ENCODE data around the gene ATP5ME. TPM values are rescaled to one million over a fixed set of nuclear protein-coding genes. Genes with fewer than 3 reads are reported as not detected.
"Not testable (repeated sequence)": the region's sequence is repeated elsewhere in the genome, so short reads cannot be mapped to it uniquely, and the experiment has no call there.

ATP5ME gene
- total RNA-seq, 6 experiments from 2014 or later = 181 to 374 (median 290) TPM

DNA sequence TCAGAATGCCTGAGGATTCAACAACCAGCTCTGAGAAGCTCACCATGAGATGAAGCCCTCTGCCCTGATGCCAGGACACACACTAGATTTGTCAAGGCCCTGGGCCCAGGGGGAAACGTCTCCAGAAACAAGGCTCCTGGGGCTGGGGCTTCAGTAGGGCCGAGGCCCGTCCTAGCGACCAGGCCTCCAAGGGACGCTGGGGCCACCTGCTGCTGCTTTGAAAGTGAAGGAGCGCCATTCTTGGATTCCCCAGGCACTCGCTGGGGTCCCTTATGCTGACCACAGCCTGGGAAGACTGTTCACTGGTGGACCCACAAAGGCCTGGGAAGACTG is 24.8 kb downstream of the ATP5ME start:
- no peak overlapping the region for H3K4me3 Mint-ChIP-seq
- TF ChIP-seq CTCF (IDR thresholded peaks at IDR 0.05) = no peak
- no peak overlapping the region for H3K27ac Mint-ChIP-seq
- H3K36me3 Mint-ChIP-seq (ENCODE audit: low read depth) = peaks cover 4% of the 10 kb centered on the region; the same call in 1 of the 2 replicates
- H3K27me3 Mint-ChIP-seq (ENCODE audit: insufficient read depth) = peaks cover 1% of the 10 kb centered on the region
- H3K9me3 Mint-ChIP-seq = peaks cover 32% of the 10 kb centered on the region
- DNase-seq = no peak
- no peaks in the 10 kb centered on the region for H3K4me1 Mint-ChIP-seq (ENCODE audit: low read depth)

DNA sequence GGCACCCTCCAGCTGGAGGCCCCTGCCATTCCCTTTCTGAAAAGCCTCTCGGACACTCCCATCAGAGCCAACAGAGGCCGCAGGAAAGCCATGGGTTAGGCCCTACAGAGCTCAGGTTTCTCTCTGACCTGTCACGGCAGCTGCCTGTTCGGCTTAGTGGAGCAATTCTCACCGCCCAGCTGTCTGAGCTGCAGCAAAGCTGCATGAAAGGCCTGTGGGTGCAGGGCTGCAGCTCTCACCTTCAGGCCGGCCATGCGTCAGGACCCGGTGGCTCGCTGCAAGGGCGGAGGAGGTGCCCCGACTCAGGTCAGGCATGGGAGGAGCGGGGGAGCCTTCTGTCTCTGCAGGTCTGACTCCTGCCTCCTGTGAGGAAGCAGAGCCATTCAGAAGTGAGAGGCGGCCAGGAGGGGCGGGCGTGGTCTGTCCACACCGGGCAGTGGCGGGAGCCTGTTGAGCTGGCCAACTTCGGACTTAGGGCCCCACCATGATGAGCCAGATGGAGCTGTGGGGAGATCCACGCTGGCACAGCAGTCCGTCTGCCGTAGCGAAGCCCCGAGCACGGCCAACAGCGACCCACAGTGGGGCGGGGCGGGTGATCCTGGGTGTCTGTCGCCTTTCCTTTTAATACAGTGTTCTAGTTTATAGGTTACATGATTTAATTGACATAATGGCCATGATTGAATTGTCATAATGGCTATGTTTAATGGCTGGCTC is 25.3 kb downstream of the ATP5ME start:
- DNase-seq = no peak
- Mint-ChIP-seq H3K9me3 (peaks cover 28% of the 10 kb centered on the region), H3K36me3 (ENCODE audit: low read depth) (peaks cover 4% of the 10 kb centered on the region; the same call in 1 of the 2 replicates), H3K27ac (no peak overlapping the region), H3K4me1 (ENCODE audit: low read depth) (no peaks in the 10 kb centered on the region), H3K4me3 (no peak overlapping the region), H3K27me3 (ENCODE audit: insufficient read depth) (peaks cover 1% of the 10 kb centered on the region)
- TF ChIP-seq CTCF (IDR thresholded peaks at IDR 0.05) = no peak

GRCh38 chr4:647481-647880 is 26.6 kb downstream of the ATP5ME start:
- Mint-ChIP-seq H3K4me3 (no peak overlapping the region), H3K4me1 (ENCODE audit: low read depth) (no peaks in the 10 kb centered on the region), H3K27ac (no peak overlapping the region), H3K27me3 (ENCODE audit: insufficient read depth) (peaks cover 1% of the 10 kb centered on the region), H3K36me3 (ENCODE audit: low read depth) (no peaks in the 10 kb centered on the region), H3K9me3 (peaks cover 31% of the 10 kb centered on the region)
- no peak for TF ChIP-seq CTCF (IDR thresholded peaks at IDR 0.05)
- no peak for DNase-seq

DNA sequence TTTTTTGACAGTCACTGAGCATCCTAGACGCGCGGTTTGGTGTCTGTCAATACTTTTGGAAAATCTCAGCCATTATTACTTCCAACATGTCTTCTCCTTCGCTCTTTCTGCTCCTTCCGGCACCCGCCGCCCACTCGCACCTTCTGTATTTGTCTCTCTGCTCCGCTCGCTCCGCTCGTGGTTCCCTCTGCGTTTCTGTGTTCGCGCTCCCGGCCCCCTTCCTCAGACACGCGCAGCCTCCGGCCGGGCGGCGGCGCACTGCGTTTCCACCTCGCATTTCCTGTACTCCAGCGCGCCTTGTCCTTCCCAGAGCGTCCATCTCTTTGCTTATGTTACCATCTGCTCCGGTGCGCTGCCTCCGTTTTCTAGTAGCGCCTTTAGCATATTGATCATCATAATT is 27.6 kb downstream of the ATP5ME start:
- no peaks in the 10 kb centered on the region for H3K36me3 Mint-ChIP-seq (ENCODE audit: low read depth)
- H3K4me3 Mint-ChIP-seq = no peak overlapping the region
- H3K4me1 Mint-ChIP-seq (ENCODE audit: low read depth) = no peaks in the 10 kb centered on the region
- no peak for TF ChIP-seq CTCF (IDR thresholded peaks at IDR 0.05)
- no peak for DNase-seq
- no peak overlapping the region for H3K27ac Mint-ChIP-seq
- peaks cover 34% of the 10 kb centered on the region for H3K9me3 Mint-ChIP-seq
- peaks cover 3% of the 10 kb centered on the region; the same call in 1 of the 2 replicates for H3K27me3 Mint-ChIP-seq (ENCODE audit: insufficient read depth)

DNA sequence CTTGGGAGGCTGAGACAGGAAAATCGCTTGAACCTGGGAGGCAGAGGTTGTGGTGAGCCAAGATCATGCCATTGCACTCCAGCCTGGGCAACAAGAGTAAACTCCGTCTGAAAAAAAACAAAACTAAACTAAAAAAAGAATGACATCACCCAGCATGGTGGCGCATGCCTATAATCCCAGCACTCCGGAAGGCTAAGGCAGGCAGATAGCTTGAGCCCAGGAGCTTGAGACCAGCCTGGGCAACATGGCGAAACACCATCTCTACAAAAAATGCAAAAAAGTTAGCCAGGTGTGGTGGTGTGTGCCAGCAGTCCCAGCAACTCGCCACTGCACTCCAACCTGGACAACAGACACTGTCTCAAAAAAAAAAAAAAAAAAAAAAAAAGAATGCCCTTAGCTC is 31.7 kb downstream of the ATP5ME start:
- H3K27ac Mint-ChIP-seq; H3K4me1 Mint-ChIP-seq (ENCODE audit: low read depth); DNase-seq; H3K27me3 Mint-ChIP-seq (ENCODE audit: insufficient read depth); H3K4me3 Mint-ChIP-seq; H3K36me3 Mint-ChIP-seq (ENCODE audit: low read depth): not testable (repeated sequence)
- peaks cover 44% of the 10 kb centered on the region for H3K9me3 Mint-ChIP-seq

DNA sequence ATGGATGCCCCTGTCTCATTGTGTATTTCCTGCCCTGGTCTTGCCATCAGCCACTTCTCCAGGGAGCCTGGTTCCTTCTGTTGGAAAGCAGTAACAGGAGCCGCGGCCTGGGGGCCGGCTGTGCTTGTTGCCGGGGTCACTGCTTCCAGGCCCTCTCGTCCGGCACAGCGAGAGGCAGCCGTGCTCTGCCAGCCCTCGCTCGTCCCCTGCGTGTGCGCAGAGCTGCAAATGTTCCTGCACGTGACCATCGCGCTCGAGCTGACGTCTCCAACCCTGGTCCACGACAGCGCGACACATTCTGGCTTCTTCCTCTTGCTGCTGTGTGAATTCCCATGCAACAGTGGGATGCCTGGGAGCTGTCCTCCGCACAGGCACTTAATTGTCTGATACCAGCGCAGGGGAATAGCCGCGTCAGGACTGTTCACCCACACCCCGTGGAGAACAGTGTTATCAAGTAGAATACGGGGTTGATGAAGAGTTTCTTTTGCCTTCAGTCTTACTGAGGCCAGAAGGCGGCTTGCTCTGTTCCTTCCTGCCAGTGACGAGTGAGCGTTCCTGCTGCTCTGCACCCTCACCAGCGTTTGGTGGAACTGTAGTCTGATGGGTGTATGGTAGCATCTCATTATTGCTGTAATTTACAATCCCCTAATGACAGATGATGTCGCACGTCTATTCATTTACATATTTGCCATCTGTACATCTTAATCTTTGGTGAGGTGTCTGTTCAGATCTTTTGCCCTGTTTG is 36.4 kb downstream of the ATP5ME start:
- no peak for TF ChIP-seq CTCF (IDR thresholded peaks at IDR 0.05)
- H3K36me3 Mint-ChIP-seq (ENCODE audit: low read depth) = peaks cover 2% of the 10 kb centered on the region
- no peak overlapping the region for H3K27ac Mint-ChIP-seq
- H3K9me3 Mint-ChIP-seq = peaks cover 33% of the 10 kb centered on the region
- no peak overlapping the region for H3K4me3 Mint-ChIP-seq
- H3K27me3 Mint-ChIP-seq (ENCODE audit: insufficient read depth) = peaks cover 3% of the 10 kb centered on the region
- no peak for DNase-seq
- H3K4me1 Mint-ChIP-seq (ENCODE audit: low read depth) = no peaks in the 10 kb centered on the region
